H54 (cell line): ENCODE measurements around the gene CLCA1.

Experiments used
- DNase-seq: peaks from one replicate; pipeline ENCODE4 v3.0.0; 2011; ENCODE audit warnings: low spot score, mixed read lengths; ENCODE audit not compliant: insufficient read length
- FAIRE-seq: peaks from 3 replicates; lab custom pipeline; 2011; peaks lifted over from hg19 to GRCh38; lab: Jason Lieb, UNC
- POLR2A ChIP-seq: IDR thresholded peaks from 2 replicates; pipeline ENCODE4 v1.6.1; 2011; ENCODE audit warnings: low read depth, mild to moderate bottlenecking, low read length

CLCA1 gene

GRCh38 chr1:86447198-86447790 lies 21.4 kb upstream of the CLCA1 start:
- DNase-seq (no peak), FAIRE-seq (no peak)
- TF ChIP-seq POLR2A, result no peak

- no peak for FAIRE-seq
- TF ChIP-seq POLR2A, result no peak
- DNase-seq, result no peak
Observed at GRCh38 chr1:86448670-86449069, 20.1 kb upstream of the CLCA1 start.

- no peak for FAIRE-seq
- TF ChIP-seq POLR2A, result no peak
- DNase-seq, result no peak
Observed at GRCh38 chr1:86449103-86449502, 19.6 kb upstream of the CLCA1 start.

DNA sequence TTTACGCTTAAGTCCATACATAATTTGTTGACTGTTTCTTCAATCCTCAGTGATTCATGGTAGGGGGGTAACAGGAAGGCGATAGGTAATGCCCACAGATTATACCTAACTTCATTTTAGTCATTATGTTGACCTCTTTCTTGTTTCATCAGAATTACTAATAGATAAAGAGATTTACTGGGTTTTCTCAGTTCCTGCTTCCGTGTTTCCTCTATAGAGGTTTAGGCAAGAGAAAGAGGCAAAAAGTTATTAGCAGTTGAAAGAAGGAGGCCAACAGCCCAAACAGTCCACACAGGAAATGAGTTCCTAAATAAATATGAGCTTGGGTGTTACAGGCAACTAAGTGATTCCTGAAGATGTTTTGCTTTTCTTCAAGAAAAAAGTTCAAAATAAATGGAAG lies 17.9 kb upstream of the CLCA1 start:
- FAIRE-seq (no peak), DNase-seq (no peak)
- TF ChIP-seq POLR2A, result no peak

DNA sequence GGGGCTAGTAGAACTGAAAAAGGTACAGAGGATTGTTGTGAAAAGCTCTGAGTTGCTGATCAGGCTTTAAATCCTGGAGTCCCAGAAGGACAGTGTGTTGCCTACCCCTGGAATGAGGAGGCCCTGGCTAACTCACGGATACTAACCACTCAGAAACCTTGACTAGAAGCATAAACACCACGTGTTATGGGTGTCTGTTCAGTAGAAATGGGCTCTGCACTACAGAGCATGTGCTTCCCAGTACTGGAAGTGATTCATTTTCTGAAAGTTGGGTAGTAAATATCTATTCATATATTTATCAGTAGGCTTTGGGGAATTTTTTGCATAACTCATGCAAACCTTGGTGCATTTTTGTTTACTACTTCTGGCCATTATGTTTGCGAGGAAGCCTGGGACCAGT lies 15.1 kb upstream of the CLCA1 start:
- no peak for FAIRE-seq
- TF ChIP-seq POLR2A, result no peak
- DNase-seq, result no peak

DNA sequence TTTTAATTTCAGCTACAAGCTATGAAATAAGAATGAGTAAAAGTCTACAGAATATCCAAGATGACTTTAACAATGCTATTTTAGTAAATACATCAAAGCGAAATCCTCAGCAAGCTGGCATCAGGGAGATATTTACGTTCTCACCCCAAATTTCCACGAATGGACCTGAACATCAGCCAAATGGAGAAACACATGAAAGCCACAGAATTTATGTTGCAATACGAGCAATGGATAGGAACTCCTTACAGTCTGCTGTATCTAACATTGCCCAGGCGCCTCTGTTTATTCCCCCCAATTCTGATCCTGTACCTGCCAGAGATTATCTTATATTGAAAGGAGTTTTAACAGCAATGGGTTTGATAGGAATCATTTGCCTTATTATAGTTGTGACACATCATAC lies 13.7 kb upstream of the CLCA1 start:
- no peak for TF ChIP-seq POLR2A
- DNase-seq (no peak), FAIRE-seq (no peak)

DNA sequence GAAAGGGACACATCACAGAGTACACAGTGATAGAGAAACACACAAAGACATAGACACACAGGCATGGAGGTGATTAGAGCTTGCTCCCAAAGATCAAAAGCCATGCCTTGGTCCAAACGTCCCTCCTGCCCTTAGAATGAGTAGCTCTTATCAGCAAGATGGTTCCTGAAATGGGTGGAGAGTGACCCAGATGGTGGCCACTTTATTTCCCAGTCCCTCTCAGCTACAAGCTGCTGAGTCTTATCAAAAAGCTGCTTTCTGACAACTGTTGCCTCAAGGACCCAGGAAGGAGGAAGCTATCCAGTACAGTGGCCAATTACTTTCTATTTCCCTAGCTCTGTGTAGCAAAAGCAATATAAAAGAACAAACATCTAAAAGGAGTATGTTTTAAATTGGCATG lies 7.7 kb upstream of the CLCA1 start:
- DNase-seq, result no peak
- TF ChIP-seq POLR2A, result no peak
- no peak for FAIRE-seq

GRCh38 chr1:86461482-86461881 lies 7.2 kb upstream of the CLCA1 start:
- DNase-seq (no peak), FAIRE-seq (no peak)
- no peak for TF ChIP-seq POLR2A

- no peak for FAIRE-seq
- DNase-seq, result no peak
- no peak for TF ChIP-seq POLR2A
Observed at GRCh38 chr1:86464819-86465218, 3.9 kb upstream of the CLCA1 start.

DNA sequence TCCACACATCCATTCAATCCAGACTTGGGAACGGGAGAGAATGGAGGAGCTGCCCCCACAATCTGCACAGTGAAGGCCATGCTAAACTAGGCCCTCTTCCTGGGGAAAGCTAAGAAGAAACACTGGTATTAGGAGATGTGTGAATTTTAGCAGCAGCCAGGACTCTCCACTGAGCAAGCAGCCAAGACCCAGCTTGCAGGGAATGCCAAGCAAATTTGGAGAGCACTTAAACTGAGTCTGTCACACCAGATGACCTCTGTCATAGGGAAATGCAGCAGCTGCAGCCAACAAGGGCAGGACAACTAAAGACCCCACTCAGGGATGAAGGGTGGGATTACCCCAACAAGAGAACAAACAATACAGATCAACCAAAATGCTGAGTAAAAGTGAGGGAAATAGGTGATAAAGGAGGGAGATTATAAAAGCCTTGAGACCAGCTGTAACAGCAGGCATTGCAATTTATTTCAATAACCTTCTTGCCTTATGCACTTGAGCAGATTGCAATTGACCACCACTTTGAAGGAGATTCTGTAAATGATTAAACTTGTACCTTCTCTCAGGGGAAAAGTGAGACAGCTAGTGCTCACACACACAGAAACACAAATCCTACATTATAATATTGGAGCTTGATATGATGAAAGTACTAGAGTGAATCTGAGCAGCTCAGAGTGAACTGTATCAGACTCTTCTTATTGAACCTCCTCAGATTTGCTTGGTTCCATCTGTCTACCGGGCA lies 2.5 kb upstream of the CLCA1 start:
- TF ChIP-seq POLR2A, result no peak
- DNase-seq, result no peak
- FAIRE-seq, result no peak

- no peak for TF ChIP-seq POLR2A
- FAIRE-seq (no peak), DNase-seq (no peak)
Observed at GRCh38 chr1:86466986-86467385, 1.7 kb upstream of the CLCA1 start.

DNA sequence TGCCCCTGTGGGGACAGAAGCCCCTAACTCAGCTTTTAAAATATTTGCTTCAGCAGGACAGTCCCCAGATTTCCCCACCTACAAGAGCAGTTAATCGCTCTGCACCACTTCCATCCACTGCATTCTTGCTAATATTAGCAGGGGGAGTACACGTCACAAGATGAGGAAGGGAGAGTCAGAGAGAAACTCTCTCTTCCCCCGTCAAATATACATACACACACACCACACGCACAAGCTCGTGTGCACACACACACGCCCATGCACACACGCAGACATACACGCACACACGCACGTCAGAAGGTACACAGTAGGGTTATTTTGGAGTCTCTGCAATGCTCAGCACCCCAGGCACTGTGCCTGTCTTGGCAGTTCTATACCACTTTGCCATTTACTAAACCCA lies 2.1 kb downstream of the CLCA1 start:
- no peak for TF ChIP-seq POLR2A
- DNase-seq (no peak), FAIRE-seq (no peak)

DNA sequence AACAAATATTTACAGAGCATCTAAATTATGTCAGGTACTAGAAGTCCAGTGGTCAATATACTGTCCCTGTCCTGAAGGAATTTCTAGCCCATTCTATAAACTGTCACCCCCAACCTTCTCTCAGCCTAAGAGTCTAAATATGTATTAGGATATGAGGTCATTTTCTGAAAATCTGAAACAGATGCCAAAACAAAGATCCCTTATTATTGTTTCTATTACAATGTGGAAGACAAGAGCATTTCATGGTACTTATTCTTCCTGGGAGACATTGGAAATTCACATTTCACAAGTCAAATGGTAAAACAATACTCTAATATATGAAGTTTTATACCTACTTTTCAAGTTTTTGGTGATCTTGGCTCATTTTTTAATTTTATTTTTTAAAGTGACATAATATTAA lies 2.6 kb downstream of the CLCA1 start:
- no peak for TF ChIP-seq POLR2A
- FAIRE-seq (no peak), DNase-seq (no peak)

GRCh38 chr1:86472152-86472551 lies 3.4 kb downstream of the CLCA1 start:
- TF ChIP-seq POLR2A, result no peak
- DNase-seq (no peak), FAIRE-seq (no peak)

DNA sequence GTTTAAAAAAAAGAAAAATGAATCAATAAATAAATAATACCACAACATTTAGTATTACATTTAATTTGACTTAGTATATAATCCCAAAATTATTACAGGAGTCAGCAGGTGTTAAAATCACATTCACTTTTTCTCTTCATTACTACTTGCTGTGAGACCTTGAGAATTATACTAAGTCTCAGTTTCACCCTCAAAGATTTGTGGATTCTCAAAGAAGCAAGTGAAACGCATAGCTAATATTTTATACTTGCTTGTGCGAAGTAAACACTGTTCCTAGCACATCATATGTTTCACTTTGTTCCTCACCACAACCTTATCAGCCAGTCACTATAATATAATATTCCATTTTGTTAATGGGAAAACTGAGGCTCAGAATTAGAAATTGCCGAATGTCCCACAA lies 4.0 kb downstream of the CLCA1 start:
- FAIRE-seq (no peak), DNase-seq (no peak)
- TF ChIP-seq POLR2A, result no peak
